Esophagus muscularis mucosa (tissue), 4 donors: ENCODE results near the gene LSS. TPM values are rescaled to one million over a fixed set of nuclear protein-coding genes. Genes with fewer than 3 reads are reported as not detected.

Experiments used
- DNase-seq: peaks from one replicate; pipeline ENCODE4 v3.0.0-alpha.2; 2017; ENCODE audit errors: extremely low spot score
- H3K27ac ChIP-seq, 4 donors: fragments of 200-600 bp; sonication (generic); replicated peaks in 1 of 4; 1 replicate in 3 of 4; 2 replicates in 1 of 4; pipeline ENCODE4 v1.5.1; 2016 to 2019; ENCODE audit warnings: mild to moderate bottlenecking in 1 of 4
- H3K27me3 ChIP-seq, 4 donors: fragments of 200-600 bp; sonication (generic); one replicate each; pipeline versions ENCODE4 v1.5.1 to v1.6.0; 2016 to 2019
- H3K36me3 ChIP-seq, 4 donors: fragments of 200-600 bp; sonication (generic); one replicate each; pipeline ENCODE4 v1.5.1; 2016 to 2019
- H3K4me1 ChIP-seq, 4 donors: fragments of 200-600 bp; sonication (generic); one replicate each; pipeline ENCODE4 v1.5.1; 2016 to 2019
- H3K4me3 ChIP-seq, 4 donors: fragments of 200-600 bp; sonication (generic); 1 replicate in 2 of 4; 2 replicates in 2 of 4; pipeline ENCODE4 v1.5.1; 2016 to 2019; ENCODE audit warnings: mild to moderate bottlenecking in 4 of 4, moderate library complexity in 1 of 4
- H3K9me3 ChIP-seq, 4 donors: fragments of 200-600 bp; sonication (generic); 1 replicate in 3 of 4; 2 replicates in 1 of 4; pipeline ENCODE4 v1.5.1; 2016 to 2019
- EP300 ChIP-seq: sonication (generic); formaldehyde crosslinking; IDR thresholded peaks from one replicate; pipeline ENCODE4 v1.6.1; 2017; ENCODE audit warnings: antibody characterized with exemption
- POLR2A ChIP-seq: fragments of 450-650 bp; IDR thresholded peaks from one replicate; pipeline ENCODE4 v1.6.1; 2017; ENCODE audit warnings: antibody characterized with exemption, moderate library complexity, mild to moderate bottlenecking, low read depth
- POLR2AphosphoS5 ChIP-seq, 2 donors: sonication (generic); formaldehyde crosslinking; IDR thresholded peaks; one replicate each; pipeline ENCODE4 v1.6.1; 2017; ENCODE audit warnings: antibody characterized with exemption in 2 of 2
- WGBS: methylation state at CpG from one replicate; pipeline ENCODE4 v1.1.5; 2018; 5-methylcytosine and 5-hydroxymethylcytosine counted together
- intact Hi-C: fragments of 100-400 bp; cut with DNase I; formaldehyde crosslinking; loops from one replicate; pipeline ENCODE4 v1.15.1; 2023
- total RNA-seq, 4 donors: library from RNA; depleted of rRNA; stranded (reverse); fragments of >200 nt; gene quantifications; one replicate each; pipeline versions ENCODE4 v1.1.0 to v1.2.1, GENCODE V29; 2016
- TF ChIP-seq, protein P1 (sequence below), 3 experiments: fragments of 200-600 bp in 2 of 3; fragments of 450-650 bp in 1 of 3; sonication (generic) in 2 of 3; IDR thresholded peaks; one replicate each; pipeline ENCODE4 v1.5.1; 2017 to 2019; ENCODE audit warnings: antibody characterized with exemption in 3 of 3, mild to moderate bottlenecking in 2 of 3, moderate library complexity in 1 of 3

LSS gene
- total RNA-seq, 4 donors from 2014 or later: 45.3 to 66.3 (median 53.1) TPM

GRCh38 chr21:46215436-46216131, 13.0 kb downstream of the LSS start:
- peaks cover 0 to 6% (median 0%) of the 10 kb centered on the region in 4 donors for H3K4me1 ChIP-seq
- H3K27ac ChIP-seq: no peak overlapping the region
- DNase-seq: no peak
- no peak overlapping the region for H3K4me3 ChIP-seq
- intact Hi-C loops: no loop called here
- H3K36me3 ChIP-seq: peaks cover 31 to 96% (median 89%) of the 10 kb centered on the region in 4 donors
- H3K9me3 ChIP-seq: no peaks in the 10 kb centered on the region
- H3K27me3 ChIP-seq: no peaks in the 10 kb centered on the region
- WGBS: 87% methylated on average over 4 of the region's 20 CpGs
- no peak for TF ChIP-seq EP300

DNA sequence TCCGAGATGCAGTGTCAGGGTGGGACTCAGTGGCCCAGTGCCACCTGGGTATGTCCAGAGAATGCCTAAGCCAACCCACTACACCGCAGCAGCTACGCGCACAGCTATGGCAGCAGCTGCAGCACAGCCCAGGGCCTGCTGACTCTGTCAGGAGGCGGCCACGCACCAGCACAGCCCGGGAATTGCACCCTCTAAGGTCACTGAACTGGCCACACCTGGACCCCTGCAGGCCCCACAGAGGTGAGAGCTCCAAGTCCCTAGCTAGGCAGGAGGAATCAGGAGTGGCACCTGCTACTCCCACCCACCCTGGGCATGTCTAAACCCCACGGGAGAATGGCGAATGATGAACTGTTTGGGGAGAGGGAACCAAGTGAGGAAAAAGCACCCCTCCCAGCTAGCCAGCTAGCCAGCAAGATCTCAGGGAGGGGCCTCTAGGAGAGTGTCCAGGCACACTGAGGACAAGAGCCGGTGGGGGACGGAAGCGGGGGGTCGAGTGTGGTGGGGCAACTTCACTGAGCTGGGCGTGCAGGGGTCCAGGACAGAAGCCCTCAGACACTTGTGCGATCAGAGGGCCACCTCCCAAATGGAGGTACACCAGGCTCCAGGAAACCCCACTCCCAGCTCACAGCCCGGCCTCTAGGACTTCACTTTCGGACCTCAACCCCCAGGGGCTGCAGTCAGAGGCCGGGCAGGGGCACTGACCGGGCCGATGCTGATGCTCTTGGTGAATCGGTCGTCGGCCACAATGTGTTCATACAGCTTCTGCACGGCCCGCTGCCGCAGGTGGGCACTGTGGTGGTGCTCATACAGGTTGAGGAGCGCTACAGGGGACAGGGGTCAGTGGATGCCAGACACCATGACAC, 13.9 kb downstream of the LSS start:
- WGBS: 95% methylated on average over 24 of the region's 27 CpGs
- no peak for DNase-seq
- no peaks in the 10 kb centered on the region for H3K9me3 ChIP-seq
- peaks cover 23 to 96% (median 88%) of the 10 kb centered on the region in 4 donors for H3K36me3 ChIP-seq
- intact Hi-C loops: no loop called here
- H3K27me3 ChIP-seq: no peaks in the 10 kb centered on the region
- no peak overlapping the region for H3K4me3 ChIP-seq
- H3K4me1 ChIP-seq: peaks cover 0 to under 1% (median 0%) of the 10 kb centered on the region in 4 donors
- no peak overlapping the region for H3K27ac ChIP-seq
- TF ChIP-seq, protein P1, sequence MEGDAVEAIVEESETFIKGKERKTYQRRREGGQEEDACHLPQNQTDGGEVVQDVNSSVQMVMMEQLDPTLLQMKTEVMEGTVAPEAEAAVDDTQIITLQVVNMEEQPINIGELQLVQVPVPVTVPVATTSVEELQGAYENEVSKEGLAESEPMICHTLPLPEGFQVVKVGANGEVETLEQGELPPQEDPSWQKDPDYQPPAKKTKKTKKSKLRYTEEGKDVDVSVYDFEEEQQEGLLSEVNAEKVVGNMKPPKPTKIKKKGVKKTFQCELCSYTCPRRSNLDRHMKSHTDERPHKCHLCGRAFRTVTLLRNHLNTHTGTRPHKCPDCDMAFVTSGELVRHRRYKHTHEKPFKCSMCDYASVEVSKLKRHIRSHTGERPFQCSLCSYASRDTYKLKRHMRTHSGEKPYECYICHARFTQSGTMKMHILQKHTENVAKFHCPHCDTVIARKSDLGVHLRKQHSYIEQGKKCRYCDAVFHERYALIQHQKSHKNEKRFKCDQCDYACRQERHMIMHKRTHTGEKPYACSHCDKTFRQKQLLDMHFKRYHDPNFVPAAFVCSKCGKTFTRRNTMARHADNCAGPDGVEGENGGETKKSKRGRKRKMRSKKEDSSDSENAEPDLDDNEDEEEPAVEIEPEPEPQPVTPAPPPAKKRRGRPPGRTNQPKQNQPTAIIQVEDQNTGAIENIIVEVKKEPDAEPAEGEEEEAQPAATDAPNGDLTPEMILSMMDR (IDR thresholded peaks at IDR 0.05): no peak
- TF ChIP-seq POLR2AphosphoS5 (IDR thresholded peaks at IDR 0.05) (no peak), POLR2A (no peak), EP300 (no peak)

- H3K4me1 ChIP-seq: no peaks in the 10 kb centered on the region
- no peak for TF ChIP-seq POLR2A
- no peak for TF ChIP-seq EP300
- TF ChIP-seq, protein P1 (IDR thresholded peaks at IDR 0.05): no peak
- no peak for TF ChIP-seq POLR2AphosphoS5 (IDR thresholded peaks at IDR 0.05)
- WGBS: 84% methylated on average over 4 of the region's 15 CpGs
- H3K27ac ChIP-seq: no peak overlapping the region
- intact Hi-C loops: no loop called here
- peaks cover 22 to 96% (median 88%) of the 10 kb centered on the region in 4 donors for H3K36me3 ChIP-seq
- no peaks in the 10 kb centered on the region for H3K27me3 ChIP-seq
- no peak overlapping the region for H3K4me3 ChIP-seq
- no peak for DNase-seq
- no peaks in the 10 kb centered on the region for H3K9me3 ChIP-seq
Observed at GRCh38 chr21:46213620-46214286, 14.8 kb downstream of the LSS start.

GRCh38 chr21:46212721-46213484, 15.7 kb downstream of the LSS start:
- Histone ChIP-seq H3K27me3 (no peaks in the 10 kb centered on the region), H3K4me1 (no peaks in the 10 kb centered on the region), H3K4me3 (no peak overlapping the region), H3K9me3 (no peaks in the 10 kb centered on the region), H3K27ac (no peak overlapping the region), H3K36me3 (peaks cover 22 to 99% (median 95%) of the 10 kb centered on the region in 4 donors)
- 82% methylated on average over 16 of the region's 18 CpGs for WGBS
- DNase-seq: no peak
- TF ChIP-seq EP300 (no peak), POLR2A (no peak), POLR2AphosphoS5 (IDR thresholded peaks at IDR 0.05) (no peak)
- TF ChIP-seq, protein P1 (IDR thresholded peaks at IDR 0.05): no peak
- intact Hi-C loops: no loop called here
